C4-2B (cell line): ENCODE measurements around the gene MAP2K2.

ENCODE experiments used
- H3K27ac ChIP-seq: fragments of 450-650 bp; 2 replicates; pipeline ENCODE4 v1.5.1; 2017
- CTCF ChIP-seq: fragments of 450-650 bp; conservative IDR thresholded peaks from 2 replicates; pipeline ENCODE4 v1.5.1; 2017; ENCODE audit warnings: mild to moderate bottlenecking
- ZFX ChIP-seq: fragments of 450-650 bp; IDR thresholded peaks from 2 replicates; pipeline ENCODE4 v1.6.1; 2017

Gene MAP2K2

GRCh38 chr19:4122480-4122879 lies 1.4 kb downstream of the MAP2K2 start:
- H3K27ac ChIP-seq: peak overlapping the region; percentile 87
- no peak for TF ChIP-seq ZFX
- TF ChIP-seq CTCF: no peak

- TF ChIP-seq ZFX (no peak), CTCF (no peak)
- no peak overlapping the region for H3K27ac ChIP-seq
Measured at GRCh38 chr19:4121815-4122214, 2.1 kb downstream of the MAP2K2 start.

GRCh38 chr19:4121273-4121612 lies 2.7 kb downstream of the MAP2K2 start:
- no peak overlapping the region for H3K27ac ChIP-seq
- TF ChIP-seq ZFX (no peak), CTCF (no peak)

GRCh38 chr19:4120559-4121272 lies 3.2 kb downstream of the MAP2K2 start:
- H3K27ac ChIP-seq: no peak overlapping the region
- no peak for TF ChIP-seq CTCF
- no peak for TF ChIP-seq ZFX

GRCh38 chr19:4119763-4120162 lies 4.2 kb downstream of the MAP2K2 start:
- TF ChIP-seq CTCF (no peak), ZFX (no peak)
- H3K27ac ChIP-seq: no peak overlapping the region

- no peak overlapping the region for H3K27ac ChIP-seq
- no peak for TF ChIP-seq CTCF
- no peak for TF ChIP-seq ZFX
Measured at GRCh38 chr19:4115818-4116385, 8.0 kb downstream of the MAP2K2 start.

GRCh38 chr19:4115050-4115817 lies 8.7 kb downstream of the MAP2K2 start:
- TF ChIP-seq ZFX: no peak
- TF ChIP-seq CTCF: no peak
- no peak overlapping the region for H3K27ac ChIP-seq
